GM23338 (cell line): ENCODE results near the gene JAK2.

Experiments
- CREB1 ChIP-seq: fragments of 250-450 bp; sonication (Bioruptor Pico); IDR thresholded peaks from 2 replicates; pipeline ENCODE4 v1.5.0; 2020; ENCODE audit warnings: low read depth, mild to moderate bottlenecking, moderate library complexity
- CTCF ChIP-seq, 2 experiments: fragments of 200-600 bp in 1 of 2; sonication (generic) in 1 of 2; conservative IDR thresholded peaks; 2 replicates each; pipeline versions ENCODE4 v1.5.1 to v1.6.1; 2016 to 2017; ENCODE audit warnings: antibody characterized with exemption in 2 of 2, low read depth in 2 of 2, mild to moderate bottlenecking in 2 of 2, moderate library complexity in 1 of 2
- EZH2 ChIP-seq: fragments of 200-600 bp; sonication (generic); IDR thresholded peaks from one replicate; pipeline ENCODE4 v1.8.0; 2017; ENCODE audit warnings: antibody characterized with exemption, mild to moderate bottlenecking, low read depth; ENCODE audit not compliant: unreplicated experiment
- POLR2AphosphoS5 ChIP-seq: IDR thresholded peaks from 2 replicates; pipeline ENCODE4 v1.6.1; 2016; ENCODE audit warnings: antibody characterized with exemption, low read depth
- REST ChIP-seq: IDR thresholded peaks from one replicate; pipeline ENCODE4 v1.6.1; 2018; ENCODE audit warnings: antibody characterized with exemption; ENCODE audit not compliant: unreplicated experiment

GRCh38 chr9:4997631-4998030 is 12.6 kb downstream of the JAK2 start:
- no peak for TF ChIP-seq REST
- TF ChIP-seq CTCF (conservative IDR thresholded peaks at IDR 0.05; ENCODE audit: low read depth in 2 of 2) = no peak
- TF ChIP-seq POLR2AphosphoS5 = no peak
- TF ChIP-seq CREB1 (CRISPR knock-in tag) = no peak
- TF ChIP-seq EZH2 = no peak
